Activated T-cell treated with anti-CD3 and anti-CD28 coated beads, Interleukin-2, amount 50 U/mL, for 72 hours (primary cell): ENCODE measurements around the gene SEC24C. TPM values are rescaled to one million over a fixed set of nuclear protein-coding genes. Genes with fewer than 3 reads are reported as not detected.
"Not testable (repeated sequence)": the region's sequence is repeated elsewhere in the genome, so short reads cannot be mapped to it uniquely, and the experiment has no call there.

Experiments
- ATAC-seq, 2 donors: fragments of 150-1000 bp; cut with Tn5 transposase; replicated peaks in 1 of 2; 2 replicates each; pipeline ENCODE4 v1.10.0; 2021; ENCODE audit warnings: moderate library complexity in 2 of 2, mild to moderate bottlenecking in 1 of 2
- DNase-seq, 2 donors: peaks; one replicate each; pipeline ENCODE4 v3.0.0; 2021 to 2022; ENCODE audit warnings: mixed read lengths in 1 of 2
- H3K27ac Mint-ChIP-seq: one replicate; pipeline ENCODE4 v1.8.0; 2022; ENCODE audit warnings: mild to moderate bottlenecking, moderate library complexity, mixed read lengths
- H3K27me3 Mint-ChIP-seq: one replicate; pipeline ENCODE4 v1.8.0; 2022; ENCODE audit warnings: low read depth, mixed read lengths
- H3K36me3 Mint-ChIP-seq, 2 donors: one replicate each; pipeline ENCODE4 v1.8.0; 2022; ENCODE audit warnings: mixed read lengths in 2 of 2, mild to moderate bottlenecking in 1 of 2; ENCODE audit not compliant: insufficient read depth in 2 of 2
- H3K4me1 Mint-ChIP-seq: one replicate; pipeline ENCODE4 v1.8.0; 2022; ENCODE audit warnings: low read depth, mixed read lengths
- H3K4me3 Mint-ChIP-seq, 2 donors: one replicate each; pipeline ENCODE4 v1.8.0; 2022; ENCODE audit warnings: mild to moderate bottlenecking in 2 of 2, mixed read lengths in 2 of 2, moderate library complexity in 2 of 2
- H3K9me3 Mint-ChIP-seq, 2 donors: one replicate each; pipeline ENCODE4 v1.8.0; 2022; ENCODE audit warnings: mixed read lengths in 2 of 2
- total RNA-seq, 2 donors: library from RNA; stranded (reverse); gene quantifications; one replicate each; pipeline ENCODE4 v1.2.3, GENCODE V29; 2022

SEC24C gene
- total RNA-seq: 100 to 1,000 TPM; 105 to 119 TPM

DNA sequence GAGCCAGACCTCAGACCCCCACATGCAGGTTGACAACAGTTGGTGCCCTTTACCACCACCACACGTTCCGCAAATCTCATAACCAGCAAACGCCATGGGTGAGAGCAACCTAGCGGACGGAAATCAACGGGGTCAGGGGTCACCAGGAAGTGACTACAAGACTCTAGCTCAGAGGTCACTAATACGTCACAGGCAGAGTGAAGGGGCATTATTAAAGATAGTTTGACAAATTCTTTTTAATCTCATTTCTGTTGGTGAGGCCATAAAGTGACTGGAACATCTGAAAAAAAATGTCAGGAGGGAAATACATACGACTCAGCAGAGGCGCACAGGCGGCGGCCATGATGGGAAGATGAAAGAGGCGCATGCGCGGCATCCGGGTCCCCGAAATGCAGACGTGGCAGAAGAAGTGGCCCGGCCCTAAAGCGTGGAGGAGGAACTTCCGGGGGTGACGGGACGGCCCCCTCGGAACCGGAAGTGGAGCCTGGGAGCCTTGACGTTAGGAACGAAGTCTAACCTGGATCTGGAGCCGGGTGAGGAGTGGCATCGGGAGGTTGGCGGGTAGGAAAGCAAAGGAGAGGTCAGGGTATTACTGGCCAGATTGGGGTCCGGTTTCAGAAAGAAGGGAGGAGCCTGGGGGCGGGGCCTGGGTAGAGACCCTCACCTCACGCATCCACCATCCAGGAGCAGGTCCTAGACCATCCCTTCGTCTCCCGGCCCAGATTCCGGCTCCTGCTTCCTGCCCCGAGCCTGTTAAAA is at the start of gene SEC24C:
Gene SEC24C, plus strand, starts transcription at position 468 of the 759 bp plus-strand sequence. CDS start 2,461 bp downstream, outside the sequence.
- DNase-seq (peak; percentile 96), ATAC-seq (peak; percentile 92 to 93)
- H3K36me3 Mint-ChIP-seq: peaks cover 4 to 6% of the 10 kb centered on the region in 2 donors
- H3K27me3 Mint-ChIP-seq: no peaks in the 10 kb centered on the region
- H3K9me3 Mint-ChIP-seq: no peaks in the 10 kb centered on the region
- H3K4me3 Mint-ChIP-seq: peak within 1 kb of the TSS; percentile 92 to 99
- peaks cover 53% of the 10 kb centered on the region for H3K4me1 Mint-ChIP-seq
- peak within 1 kb of the TSS; percentile 100 for H3K27ac Mint-ChIP-seq

GRCh38 chr10:73695302-73695701 is 48.9 kb upstream of the SEC24C start:
- H3K4me3 Mint-ChIP-seq, H3K27me3 Mint-ChIP-seq: not testable (repeated sequence)

GRCh38 chr10:73697675-73698159 is 46.5 kb upstream of the SEC24C start, which contains the start of gene AGAP5:
AGAP5 (minus strand) TSS chr10:73698109; CDS start chr10:73697755, 354 bp downstream.
- H3K36me3 Mint-ChIP-seq, DNase-seq: not testable (repeated sequence)

More at GRCh38 chr10:73695302-73695701, 48.9 kb upstream of the SEC24C start:
- H3K4me1 Mint-ChIP-seq, DNase-seq, H3K27ac Mint-ChIP-seq, H3K36me3 Mint-ChIP-seq, H3K9me3 Mint-ChIP-seq, ATAC-seq: not testable (repeated sequence)

GRCh38 chr10:73698819-73699218 is 45.4 kb upstream of the SEC24C start:
- not testable (repeated sequence) for H3K9me3 Mint-ChIP-seq, H3K4me1 Mint-ChIP-seq, ATAC-seq, DNase-seq, H3K4me3 Mint-ChIP-seq, H3K36me3 Mint-ChIP-seq, H3K27ac Mint-ChIP-seq, H3K27me3 Mint-ChIP-seq

More at GRCh38 chr10:73697675-73698159, 46.5 kb upstream of the SEC24C start, which contains the start of gene AGAP5:
- H3K9me3 Mint-ChIP-seq, H3K4me1 Mint-ChIP-seq, H3K27me3 Mint-ChIP-seq, ATAC-seq, H3K4me3 Mint-ChIP-seq, H3K27ac Mint-ChIP-seq: not testable (repeated sequence)

DNA sequence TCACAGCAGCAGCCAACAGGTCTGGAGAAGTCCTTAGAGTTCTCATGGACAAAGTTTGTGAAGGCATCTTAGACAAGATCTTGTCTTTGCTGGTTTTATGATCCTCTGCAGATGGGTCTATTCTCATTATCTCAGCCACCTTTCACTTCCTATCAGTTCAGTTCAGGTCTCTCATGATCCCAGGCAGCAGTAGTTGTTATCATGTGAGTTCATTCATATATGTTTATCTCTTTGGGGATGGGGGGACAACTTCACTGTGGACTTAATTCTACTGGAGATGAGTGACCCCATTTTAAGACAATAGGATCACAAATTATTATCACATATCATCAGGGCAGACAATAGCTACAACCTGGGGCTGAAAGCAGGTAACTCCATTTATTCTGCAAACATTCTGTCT is 40.2 kb upstream of the SEC24C start:
- H3K27me3 Mint-ChIP-seq, H3K36me3 Mint-ChIP-seq, H3K27ac Mint-ChIP-seq, ATAC-seq, DNase-seq, H3K4me3 Mint-ChIP-seq, H3K9me3 Mint-ChIP-seq: not testable (repeated sequence)
- H3K4me1 Mint-ChIP-seq: peaks cover 19% of the 10 kb centered on the region

DNA sequence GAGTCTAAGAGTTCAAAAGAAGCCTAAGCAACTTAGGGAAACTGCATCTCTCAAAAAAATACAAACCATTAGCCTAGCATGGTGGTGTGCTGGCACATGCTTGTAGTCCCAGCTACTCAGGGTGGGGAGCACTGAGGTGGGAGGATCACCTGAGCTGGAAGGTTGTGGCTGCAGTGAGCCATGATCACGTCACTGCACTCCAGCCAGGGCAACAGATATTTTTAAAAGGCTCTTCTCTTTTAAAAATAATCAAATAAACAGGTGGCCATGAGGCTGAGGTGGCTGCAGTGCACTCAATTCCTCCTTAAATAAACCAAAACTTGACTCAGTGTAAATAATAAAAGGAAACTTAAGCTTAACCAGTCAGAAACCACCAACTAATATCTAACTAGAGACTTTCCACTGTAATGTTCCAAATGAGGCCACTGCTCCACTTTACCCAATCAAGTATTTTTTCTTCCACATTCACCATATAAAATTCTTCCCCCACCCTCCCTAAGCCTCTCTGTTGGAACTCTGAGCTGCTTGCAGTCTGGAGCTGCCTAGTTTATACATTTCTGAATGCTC is 38.6 kb upstream of the SEC24C start:
- H3K4me1 Mint-ChIP-seq: peaks cover 19% of the 10 kb centered on the region
- not testable (repeated sequence) for H3K36me3 Mint-ChIP-seq, DNase-seq, H3K4me3 Mint-ChIP-seq, H3K9me3 Mint-ChIP-seq, ATAC-seq, H3K27ac Mint-ChIP-seq, H3K27me3 Mint-ChIP-seq

DNA sequence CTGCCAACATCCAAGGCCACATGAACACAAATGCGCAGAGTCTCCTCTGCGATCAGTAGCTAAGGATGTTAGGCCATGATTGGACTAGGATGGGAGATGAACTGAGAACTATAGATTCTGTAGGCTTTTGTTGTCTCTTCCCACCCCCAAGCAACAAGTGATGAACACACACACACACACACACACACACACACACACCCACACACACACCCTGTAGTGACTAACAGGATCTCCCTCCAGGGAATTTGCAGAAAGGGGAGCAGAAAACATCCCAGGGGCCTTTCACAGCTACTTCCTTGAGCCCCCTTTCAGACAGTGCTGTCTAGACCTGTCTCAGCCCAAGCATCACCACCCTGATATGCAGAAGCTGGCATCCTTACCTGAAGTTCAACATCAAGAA is 37.7 kb upstream of the SEC24C start:
- DNase-seq, H3K27ac Mint-ChIP-seq, ATAC-seq, H3K27me3 Mint-ChIP-seq, H3K9me3 Mint-ChIP-seq, H3K36me3 Mint-ChIP-seq, H3K4me3 Mint-ChIP-seq: not testable (repeated sequence)
- peaks cover 19% of the 10 kb centered on the region for H3K4me1 Mint-ChIP-seq

- H3K9me3 Mint-ChIP-seq, H3K27ac Mint-ChIP-seq, H3K4me3 Mint-ChIP-seq, DNase-seq, ATAC-seq, H3K27me3 Mint-ChIP-seq, H3K36me3 Mint-ChIP-seq: not testable (repeated sequence)
- H3K4me1 Mint-ChIP-seq: peaks cover 17% of the 10 kb centered on the region
These were observed 36.5 kb upstream of the SEC24C start for GRCh38 chr10:73707628-73708027.

GRCh38 chr10:73708122-73708521 is 36.0 kb upstream of the SEC24C start:
- H3K27me3 Mint-ChIP-seq, DNase-seq, H3K36me3 Mint-ChIP-seq, H3K27ac Mint-ChIP-seq, ATAC-seq, H3K9me3 Mint-ChIP-seq, H3K4me3 Mint-ChIP-seq: not testable (repeated sequence)
- H3K4me1 Mint-ChIP-seq: peaks cover 15% of the 10 kb centered on the region

GRCh38 chr10:73711683-73712082 is 32.5 kb upstream of the SEC24C start:
- H3K9me3 Mint-ChIP-seq, H3K27ac Mint-ChIP-seq, H3K4me1 Mint-ChIP-seq, DNase-seq, H3K4me3 Mint-ChIP-seq, ATAC-seq, H3K27me3 Mint-ChIP-seq, H3K36me3 Mint-ChIP-seq: not testable (repeated sequence)

- H3K4me1 Mint-ChIP-seq, ATAC-seq, H3K27me3 Mint-ChIP-seq, DNase-seq, H3K4me3 Mint-ChIP-seq, H3K9me3 Mint-ChIP-seq, H3K27ac Mint-ChIP-seq: not testable (repeated sequence)
- H3K36me3 Mint-ChIP-seq: peaks cover 6 to 16% of the 10 kb centered on the region in 2 donors
These were observed 30.3 kb upstream of the SEC24C start for GRCh38 chr10:73713912-73714311.

DNA sequence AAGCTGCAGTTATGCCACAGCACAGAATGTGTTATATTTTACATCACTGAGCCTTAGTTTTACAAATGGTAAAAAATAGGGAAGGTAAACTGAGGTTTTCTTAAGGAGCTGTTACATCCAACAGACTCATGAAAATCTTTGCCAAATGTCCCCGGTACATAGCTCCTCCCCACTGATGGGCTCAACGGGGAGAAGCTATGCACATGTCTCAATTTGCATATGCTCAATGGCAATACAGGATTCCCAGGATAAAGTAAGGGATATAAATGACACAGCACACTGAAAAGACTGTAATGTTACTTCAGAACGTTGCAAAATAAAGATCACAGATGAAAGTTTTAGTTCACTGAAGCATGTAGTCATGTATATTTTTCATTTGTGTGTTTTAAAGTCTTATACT is 29.7 kb upstream of the SEC24C start:
- not testable (repeated sequence) for H3K4me3 Mint-ChIP-seq, H3K27ac Mint-ChIP-seq, H3K4me1 Mint-ChIP-seq, ATAC-seq, H3K27me3 Mint-ChIP-seq, H3K9me3 Mint-ChIP-seq, DNase-seq
- peaks cover 6 to 17% of the 10 kb centered on the region in 2 donors for H3K36me3 Mint-ChIP-seq
